Head of caudate nucleus (tissue), 42 donors: ENCODE results near the gene BABAM1.

Experiments used
- DNase-seq, 42 donors: peaks; one replicate each; pipeline versions ENCODE4 v3.0.0 to v3.0.0-alpha.2; 2020 to 2021; ENCODE audit warnings: mixed read lengths in 7 of 42
- intact Hi-C: fragments of 100-400 bp; cut with DNase I; formaldehyde crosslinking; loops from one replicate; pipeline ENCODE4 v1.15.0; 2022

Gene BABAM1

DNA sequence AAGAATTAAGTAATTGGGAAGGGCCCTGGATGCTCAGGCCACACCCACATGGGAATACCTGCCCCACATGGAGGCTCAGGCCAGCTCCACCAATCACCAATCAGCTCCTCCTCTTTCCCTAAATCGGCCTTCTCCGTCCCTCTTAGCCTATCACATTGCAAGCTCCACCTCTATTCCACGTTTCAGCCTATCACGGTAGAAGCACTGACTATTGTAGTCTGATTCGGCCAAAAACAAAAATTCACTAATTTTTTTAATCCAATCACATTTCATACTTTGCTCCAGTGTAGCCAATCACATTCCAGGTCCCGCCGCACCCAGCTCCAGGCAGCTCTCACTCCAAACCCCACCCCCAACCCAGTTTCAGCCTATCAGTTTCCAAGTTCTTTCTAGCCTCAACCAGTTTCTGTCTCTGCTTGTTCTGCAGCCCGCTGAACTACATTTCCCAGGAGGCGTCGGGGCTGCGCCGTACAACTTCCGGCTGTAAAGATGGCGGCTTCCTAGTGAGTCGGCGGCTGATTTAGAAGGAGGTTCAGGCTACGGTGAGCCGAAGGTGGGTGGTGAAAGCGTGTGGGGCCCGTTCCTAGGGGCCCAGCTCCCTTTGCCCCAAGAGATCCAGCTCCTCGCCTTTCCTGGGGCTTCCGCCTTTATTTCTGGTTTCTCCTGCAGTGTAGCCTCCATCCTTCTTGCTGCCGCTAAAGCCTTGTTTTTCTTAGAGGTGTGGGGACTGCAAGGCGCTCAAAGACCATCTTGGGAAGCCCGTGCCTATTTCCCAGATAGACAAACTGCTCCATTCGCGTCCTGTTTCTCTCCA lies at the start of gene BABAM1:
BABAM1 (plus strand) TSS at position 469 of the 814 bp plus-strand sequence. CDS start 1,364 bp downstream, outside the sequence.
- peak; percentile 92 to 100 (median 98) for DNase-seq
- intact Hi-C loops = loop anchor here (5.0 kb wide), 2 partner anchors 40 kb away; partner anchors contain the start of genes DDA1, MRPL34 and OCEL1

DNA sequence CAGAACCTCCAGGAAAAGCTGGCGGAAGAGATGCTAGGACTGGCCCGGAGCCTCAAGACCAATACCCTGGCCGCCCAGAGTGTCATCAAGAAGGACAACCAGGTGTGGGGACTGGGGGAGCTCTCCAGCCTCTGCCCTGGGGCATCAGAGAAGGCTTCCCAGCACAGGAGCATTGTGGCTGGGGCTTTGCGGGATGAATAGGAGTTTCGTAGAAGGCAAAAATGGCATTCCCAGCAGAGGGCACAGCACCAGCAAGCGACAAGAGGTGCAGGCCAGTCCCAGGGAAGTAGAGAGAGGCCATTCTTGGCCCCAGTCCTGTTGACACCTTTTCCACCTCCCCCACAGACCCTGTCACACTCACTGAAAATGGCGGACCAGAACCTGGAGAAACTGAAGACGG lies 48.0 kb upstream of the BABAM1 start:
- no peak for DNase-seq
- intact Hi-C loops = no loop called here

DNA sequence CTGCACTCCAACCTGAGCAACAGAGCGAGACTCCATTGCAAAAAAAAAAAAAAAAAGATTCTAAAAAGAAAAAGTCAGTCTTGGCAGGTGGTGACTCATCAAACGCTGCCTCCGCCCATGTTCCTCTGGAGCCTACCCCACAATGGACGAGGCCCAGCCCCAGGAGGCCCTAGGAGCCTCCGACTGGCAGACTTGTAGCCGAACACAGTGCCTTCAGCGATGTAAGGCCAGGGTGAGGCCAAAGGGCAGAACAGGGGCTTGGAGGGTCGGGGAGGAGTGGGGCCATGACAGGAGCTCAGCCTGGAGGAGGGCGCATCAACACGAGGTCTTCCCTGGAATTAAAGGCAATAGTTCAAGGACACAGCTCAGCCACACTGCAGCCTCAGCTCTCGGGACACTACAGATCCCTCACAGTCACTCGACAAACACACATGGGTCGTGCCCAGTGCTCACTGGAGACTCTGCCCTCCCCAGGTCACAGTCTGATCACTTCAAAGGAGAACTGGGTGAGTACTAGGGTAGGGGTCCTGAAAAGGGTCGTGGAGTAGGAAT lies 47.0 kb upstream of the BABAM1 start:
- intact Hi-C loops = no loop called here

DNA sequence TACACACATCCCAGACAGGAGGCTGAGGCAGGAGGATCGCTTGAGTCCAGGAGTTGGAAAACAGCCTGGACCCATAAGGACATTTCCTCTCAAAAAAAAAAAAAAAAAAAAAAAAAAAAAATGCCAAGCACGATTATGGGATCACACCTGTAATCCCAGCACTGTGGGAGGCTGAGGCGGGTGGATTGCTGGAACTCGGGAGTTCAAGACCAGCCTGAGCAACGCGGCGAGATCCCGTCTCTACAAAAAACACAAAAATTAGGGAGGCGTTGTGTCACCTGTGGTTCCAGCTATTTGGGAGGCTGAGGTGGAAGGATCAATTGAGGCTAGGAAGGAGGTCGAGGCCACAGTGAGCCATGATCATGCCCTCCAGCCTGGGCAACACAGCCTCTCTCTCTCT lies 42.2 kb upstream of the BABAM1 start:
- no peak for DNase-seq
- intact Hi-C loops = loop anchor here (5.0 kb wide), 1 partner anchor 42 kb away; the partner anchor contains the start of gene BABAM1

More for the DNA sequence above, 47.0 kb upstream of the BABAM1 start:
- DNase-seq = peak in 29 of 42 donors; percentile 26 to 85 (median 55)

DNA sequence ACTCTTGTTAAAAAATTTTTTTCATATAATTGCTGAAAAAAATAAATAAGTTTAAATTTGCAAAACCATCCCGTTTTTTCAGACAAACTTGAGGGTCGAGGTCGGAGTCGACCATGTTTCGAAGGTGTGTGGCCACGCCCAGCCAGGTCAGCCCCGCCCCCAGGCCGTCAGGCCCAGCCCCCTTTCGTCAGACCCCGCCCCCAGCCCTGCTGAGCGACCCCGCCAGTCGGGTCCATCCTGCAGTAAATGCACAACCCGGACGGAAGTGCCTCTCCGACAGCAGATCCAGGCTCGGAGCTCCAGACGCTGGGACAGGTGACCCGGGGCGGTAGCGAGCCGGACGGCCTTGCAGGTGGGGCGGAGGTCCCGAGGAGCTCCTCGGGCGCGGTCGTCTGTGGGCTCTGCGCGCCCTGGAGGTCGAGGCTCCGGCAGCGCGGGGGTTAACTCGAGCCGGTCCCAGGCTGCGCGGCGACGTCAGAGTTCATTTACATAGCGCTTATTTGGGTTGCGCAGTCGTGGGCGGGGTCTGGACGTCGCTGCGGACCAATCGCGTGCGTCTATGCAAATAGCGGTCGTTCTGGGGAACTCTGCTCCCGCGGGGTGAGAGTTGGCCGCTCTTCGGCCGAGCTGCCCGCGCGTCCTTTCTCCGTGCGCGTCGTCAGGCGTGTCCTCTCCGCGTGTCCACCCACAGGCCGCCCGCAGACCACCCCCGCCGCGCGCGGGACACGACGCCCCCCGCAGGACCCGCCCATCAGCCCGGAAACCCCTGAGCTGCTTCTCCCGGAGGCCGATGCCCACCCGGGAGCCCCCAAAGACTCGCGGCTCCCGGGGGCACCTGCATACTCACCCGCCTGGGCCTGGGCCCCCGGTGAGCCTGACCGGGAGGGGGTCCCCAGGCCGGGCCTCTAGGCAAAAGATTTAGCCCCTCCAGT lies 41.0 kb upstream of the BABAM1 start, which contains the start of gene OCEL1:
OCEL1 (plus strand) TSS at position 225 of the 932 bp plus-strand sequence; CDS start at position 247, 22 bp downstream.
- intact Hi-C loops = loop anchor here (5.0 kb wide), 1 partner anchor 41 kb away; the partner anchor contains the start of gene BABAM1
- DNase-seq = peak; percentile 97 to 100 (median 99)

DNA sequence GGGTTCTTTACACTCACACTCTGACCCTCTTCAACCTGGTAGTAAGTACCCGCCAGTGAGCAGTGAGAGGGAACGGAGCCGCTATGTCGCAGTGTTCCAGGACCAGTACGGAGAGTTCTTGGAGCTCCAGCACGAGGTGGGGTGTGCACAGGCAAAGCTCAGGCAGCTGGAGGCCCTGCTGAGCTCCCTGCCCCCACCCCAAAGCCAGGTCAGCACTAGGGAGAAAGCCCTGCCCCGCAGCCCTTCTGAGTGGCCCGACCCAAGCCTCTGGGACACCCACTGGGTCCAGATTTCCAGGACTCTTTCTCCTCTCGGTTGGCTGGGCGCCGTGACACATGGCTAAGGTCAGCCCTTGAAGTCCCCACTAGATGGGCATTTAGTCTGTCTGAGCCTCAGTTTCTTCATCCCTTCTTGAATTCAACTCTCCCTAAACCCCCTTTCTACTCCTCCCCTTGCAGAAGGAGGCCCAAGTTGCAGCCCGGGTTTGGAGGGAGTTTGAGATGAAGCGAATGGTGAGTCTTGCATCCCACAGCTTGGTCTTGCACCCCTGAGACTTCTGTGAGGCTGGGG lies 39.4 kb upstream of the BABAM1 start:
- DNase-seq = no peak
- intact Hi-C loops = loop anchor here (5.0 kb wide), 1 partner anchor 39 kb away; the partner anchor contains the start of gene BABAM1

DNA sequence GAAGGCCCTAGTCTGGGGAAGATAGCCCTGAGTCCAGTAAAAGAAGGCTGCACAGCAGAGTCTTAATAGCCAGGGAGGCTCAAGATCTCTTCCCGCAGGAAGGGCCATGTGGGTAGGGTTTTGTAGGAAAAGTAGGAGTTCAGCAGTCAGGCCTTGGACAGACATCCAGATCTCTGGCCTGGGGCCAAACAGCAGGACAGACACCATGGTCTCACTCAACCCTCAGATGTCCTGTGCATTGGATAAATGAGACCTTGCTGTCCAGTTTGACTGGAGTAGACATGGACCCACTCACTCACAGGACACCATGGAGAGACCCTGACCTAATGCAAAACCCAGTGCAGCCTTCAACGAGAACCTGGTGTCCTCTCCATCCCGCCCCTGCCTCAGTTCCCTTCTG lies 37.4 kb upstream of the BABAM1 start:
- intact Hi-C loops = loop anchor here (5.0 to 10.0 kb wide), 2 partner anchors 37 to 165 kb away; partner anchors contain the start of gene BABAM1
- DNase-seq = no peak

DNA sequence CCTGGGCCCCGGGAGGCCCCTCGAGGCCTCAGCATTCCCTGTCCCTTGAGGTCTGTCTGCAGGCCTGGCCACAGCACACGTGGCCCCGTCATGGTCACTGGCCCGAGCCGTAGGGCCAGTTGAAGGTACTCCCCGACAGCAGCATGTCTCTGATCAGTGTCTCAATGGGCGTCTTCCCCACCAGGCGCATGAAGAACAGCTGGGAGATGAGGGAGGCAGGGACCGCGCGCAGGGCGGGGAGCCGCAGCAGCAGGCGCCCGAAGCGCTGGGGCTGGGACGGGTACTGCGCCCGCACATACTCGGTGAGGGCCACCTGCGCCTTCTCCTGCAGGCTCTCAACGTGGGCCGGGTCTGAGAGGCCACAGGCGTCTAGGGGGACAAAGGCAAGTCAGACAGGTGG lies 35.0 kb upstream of the BABAM1 start:
- intact Hi-C loops = loop anchor here (10.0 kb wide), 1 partner anchor 167 kb away; no protein-coding TSS in a partner anchor
- no peak for DNase-seq

DNA sequence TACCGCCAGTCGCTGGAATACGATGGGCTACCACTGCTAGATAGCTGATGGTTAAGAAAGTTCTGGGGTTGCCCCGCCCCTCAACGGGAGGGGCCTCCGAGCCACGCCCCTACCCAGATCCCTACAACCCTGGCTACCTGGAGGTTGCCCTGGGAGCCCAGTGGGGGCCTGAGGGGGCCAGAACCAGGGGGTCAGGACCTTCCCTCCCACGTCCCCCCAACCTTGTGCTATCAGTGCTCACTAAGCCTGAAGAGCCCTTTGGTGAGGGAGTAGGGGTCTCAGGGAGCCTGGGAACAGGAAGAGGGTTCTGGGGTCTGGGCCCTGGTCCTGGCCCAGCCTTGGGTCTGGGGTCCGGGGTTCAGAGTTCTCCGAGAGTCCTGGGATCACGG lies 32.3 kb upstream of the BABAM1 start:
- intact Hi-C loops = loop anchor here (10.0 kb wide), 1 partner anchor 170 kb away; no protein-coding TSS in a partner anchor
- DNase-seq = peak in 36 of 42 donors; percentile 23 to 80 (median 56)

DNA sequence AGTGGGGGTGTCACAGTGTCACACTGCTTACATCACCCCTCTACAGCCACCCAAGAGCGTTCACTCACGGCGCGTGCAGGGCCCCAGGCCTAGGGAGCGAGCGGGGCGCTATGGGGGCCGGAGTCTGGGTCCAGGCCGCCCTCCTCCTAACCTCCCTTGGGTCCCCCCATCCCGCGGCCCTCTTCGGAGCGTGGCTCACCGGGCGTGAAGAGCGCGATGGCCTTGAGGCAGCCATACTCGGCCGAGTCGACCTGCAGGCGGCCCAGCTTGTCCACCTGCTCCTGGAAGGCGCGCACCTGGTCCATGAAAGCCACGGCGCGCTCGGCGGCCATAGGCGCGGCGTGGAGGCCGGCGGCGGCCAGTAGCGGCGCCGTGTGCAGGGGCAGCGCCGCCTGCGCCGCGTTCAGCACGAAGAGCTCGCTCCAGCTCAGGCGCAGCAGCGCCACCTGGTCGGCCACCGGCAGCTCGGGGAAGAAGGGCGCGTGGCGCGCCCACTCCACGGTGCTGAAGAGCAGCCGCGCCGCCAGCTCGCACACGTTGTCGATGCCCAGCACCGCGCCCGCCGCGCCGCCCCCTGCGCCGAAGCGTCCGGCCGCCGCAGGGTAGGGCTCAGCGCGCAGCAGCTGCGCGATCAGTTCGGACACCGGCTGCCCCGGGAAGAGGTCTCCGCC lies 31.8 kb upstream of the BABAM1 start:
- intact Hi-C loops = loop anchor here (10.0 kb wide), 1 partner anchor 171 kb away; no protein-coding TSS in a partner anchor
- peak in 41 of 42 donors; percentile 62 to 93 (median 82) for DNase-seq

DNA sequence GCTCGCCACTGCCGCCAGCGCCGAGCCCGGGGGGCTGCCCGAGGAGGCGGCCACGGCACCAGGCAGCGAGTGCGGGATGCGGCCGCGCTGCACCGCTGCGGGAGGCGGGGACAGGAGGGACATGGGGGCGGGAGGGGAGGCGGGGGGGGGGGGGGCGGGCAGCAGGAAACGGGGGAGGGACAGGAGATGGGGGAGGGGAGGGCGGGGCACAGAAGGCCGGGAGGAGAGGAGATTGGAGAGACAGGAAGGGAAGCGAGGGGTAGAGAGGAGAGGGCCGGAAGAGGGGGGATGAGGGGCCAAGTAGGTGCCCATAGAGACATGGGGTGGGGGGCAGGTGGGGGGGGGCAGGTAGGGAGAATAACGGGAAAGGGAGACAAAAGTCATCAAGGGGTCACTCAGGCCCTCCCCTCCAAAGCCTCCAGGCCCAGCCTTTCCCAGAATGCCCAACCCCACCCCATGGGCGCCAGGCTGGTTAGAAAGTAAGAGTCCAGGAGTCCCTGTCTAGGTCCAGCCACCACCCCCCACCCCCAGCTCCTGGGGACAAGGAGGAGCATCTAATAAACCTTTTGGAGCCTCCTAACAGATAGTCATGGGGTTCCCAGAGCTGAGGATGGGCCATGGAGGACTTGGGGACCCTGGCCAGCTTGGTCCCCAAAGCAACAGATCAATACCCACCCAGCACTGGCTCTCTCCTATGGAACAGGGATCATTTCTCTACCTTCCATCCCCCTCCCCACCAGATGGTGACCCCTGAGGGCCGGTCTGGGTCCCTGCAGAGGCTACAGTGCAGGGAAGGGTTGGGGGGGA lies 31.1 kb upstream of the BABAM1 start:
- intact Hi-C loops = loop anchor here (10.0 kb wide), 1 partner anchor 171 kb away; no protein-coding TSS in a partner anchor
- DNase-seq = peak in 1 of 42 donors; percentile 20

DNA sequence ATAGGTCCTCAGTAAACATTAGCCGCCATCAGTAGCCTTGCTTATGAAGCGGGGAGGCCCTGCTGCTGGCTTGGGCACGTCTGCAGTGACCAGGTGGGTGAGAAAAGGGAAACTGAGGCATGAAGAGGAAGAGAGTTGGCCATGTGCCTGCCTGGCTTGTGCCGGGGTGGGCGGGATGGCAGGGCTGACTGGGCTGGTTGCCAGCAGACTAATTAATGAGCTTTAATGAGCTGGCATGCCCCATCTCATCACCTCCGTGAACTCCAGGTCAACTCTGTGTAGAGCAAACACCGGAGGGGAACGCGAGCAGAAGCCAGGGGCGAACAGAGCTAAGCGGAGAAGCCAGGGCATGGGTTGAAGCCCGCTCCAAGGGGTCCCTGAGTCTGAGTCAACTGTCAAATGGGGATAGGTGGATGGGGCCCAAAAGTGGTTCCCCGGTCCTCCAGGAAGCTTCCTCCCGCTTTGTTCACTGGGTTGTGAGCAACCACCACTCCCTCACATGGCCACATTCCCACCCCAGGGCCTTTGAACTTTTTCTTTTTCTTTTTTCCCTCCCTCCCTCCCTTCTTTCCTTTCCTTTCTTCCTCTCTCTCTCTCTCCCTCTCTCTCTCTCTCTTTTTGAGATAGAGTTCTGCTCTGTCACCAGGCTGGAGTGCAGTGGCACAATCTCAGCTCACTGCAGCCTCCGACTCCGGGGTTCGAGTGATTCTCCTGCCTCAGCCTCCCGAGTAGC lies 30.3 kb upstream of the BABAM1 start:
- no peak for DNase-seq
- intact Hi-C loops = loop anchor here (10.0 kb wide), 1 partner anchor 172 kb away; no protein-coding TSS in a partner anchor

DNA sequence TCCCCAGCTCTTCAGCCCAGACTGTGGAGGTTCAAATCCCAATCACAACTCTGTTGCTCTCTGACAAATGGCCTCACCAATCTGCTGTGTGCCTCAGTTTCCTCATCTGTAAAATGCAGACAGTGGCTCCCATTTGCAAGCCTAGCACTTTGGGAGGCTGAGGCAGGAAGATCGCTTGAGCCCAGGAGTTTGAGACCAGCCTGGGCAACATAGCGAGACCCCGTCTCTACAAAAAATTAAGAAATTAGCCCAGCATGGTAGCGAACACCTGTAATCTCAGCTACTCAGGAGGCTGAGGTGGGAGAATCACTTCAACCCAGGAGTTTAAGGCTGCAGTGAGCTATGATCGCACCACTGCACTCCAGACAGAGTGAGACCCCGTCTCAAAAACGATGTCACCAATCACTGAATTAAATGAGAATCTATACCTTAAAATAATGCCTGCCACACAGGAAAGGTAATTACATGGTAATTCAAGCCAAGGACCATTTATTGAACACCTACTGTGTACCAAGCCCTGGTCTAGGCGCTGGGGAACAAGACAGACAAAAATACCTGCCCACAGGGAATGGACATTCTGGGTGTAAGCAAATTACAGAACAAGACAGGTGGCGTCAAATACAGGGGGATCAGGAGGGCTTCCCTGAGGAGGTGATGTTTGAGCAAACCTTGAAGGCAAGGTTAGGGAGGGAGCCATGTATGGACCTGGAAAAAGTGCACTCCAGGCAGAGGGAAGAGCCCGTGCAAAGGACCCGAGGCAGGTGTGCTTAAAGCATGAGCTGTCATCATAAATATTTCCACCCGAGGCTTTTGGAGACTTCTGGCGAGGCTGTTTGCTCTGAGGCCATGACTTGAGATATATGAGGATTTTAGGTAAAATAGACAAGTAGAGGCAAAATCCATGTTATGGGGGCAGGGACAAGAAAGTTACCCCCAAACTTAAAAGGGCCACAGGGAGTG lies 29.2 kb upstream of the BABAM1 start:
- no peak for DNase-seq
- intact Hi-C loops = loop anchor here (10.0 kb wide), 1 partner anchor 173 kb away; no protein-coding TSS in a partner anchor

DNA sequence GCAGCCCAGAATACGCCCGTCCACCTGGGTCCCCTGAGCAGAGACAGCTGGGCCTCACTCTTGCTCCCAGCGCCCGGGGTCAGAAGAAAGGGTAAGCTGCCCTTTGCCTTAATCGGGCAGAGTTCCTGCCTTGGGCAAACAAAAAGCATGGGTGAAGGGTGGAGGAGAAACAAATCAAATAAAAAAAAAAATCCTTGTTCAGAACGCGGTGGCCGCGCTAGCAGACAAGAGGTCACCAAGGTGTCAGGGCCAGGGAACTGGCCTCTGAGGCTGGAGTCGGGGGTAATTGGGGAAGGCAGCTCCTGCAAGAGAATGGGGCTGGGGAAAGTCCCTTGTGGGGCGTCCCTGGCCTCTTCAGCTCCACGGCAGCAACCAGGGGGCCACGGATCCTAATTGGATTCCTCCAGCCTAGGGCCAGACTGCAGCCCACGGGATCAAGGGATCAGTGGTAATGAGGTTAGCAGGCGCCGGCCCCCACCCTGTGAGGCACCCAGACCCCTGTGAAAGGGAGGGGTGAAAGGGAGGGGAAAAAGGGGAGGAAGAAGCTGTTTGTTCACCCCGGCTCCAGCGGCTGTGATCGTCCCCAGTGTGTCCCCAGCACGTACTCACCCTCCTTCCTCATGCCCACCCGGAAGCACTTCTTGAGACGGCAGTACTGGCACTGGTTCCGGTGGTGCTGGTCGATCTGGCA lies 27.0 kb upstream of the BABAM1 start:
- DNase-seq = no peak
- intact Hi-C loops = no loop called here
